ENCODE measurements around the gene GRIA4. TPM values are rescaled to one million over a fixed set of nuclear protein-coding genes. Genes with fewer than 3 reads are reported as not detected.

GRIA4 gene
- total and polyA plus RNA-seq, 4 donors = not detected

DNA sequence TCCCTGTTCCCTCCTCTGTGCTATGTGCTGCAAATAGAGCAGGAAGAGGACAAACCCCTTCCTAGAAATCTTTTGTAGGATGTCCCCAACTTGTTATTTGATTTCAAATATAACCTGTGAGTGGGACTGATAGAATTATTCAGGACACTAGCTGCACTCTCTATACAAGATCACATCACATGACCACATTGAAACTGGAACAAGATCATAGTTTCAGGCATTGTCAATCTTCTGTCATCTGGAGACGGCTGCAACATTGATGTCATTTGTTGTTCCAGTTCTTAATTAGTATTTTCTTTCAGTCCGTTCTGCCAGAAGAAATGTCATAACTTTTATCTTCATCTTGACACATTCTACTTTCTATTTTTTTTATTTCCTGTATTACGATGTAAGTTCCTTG, 89.3 kb downstream of the GRIA4 start:
- Histone ChIP-seq H3K4me3 (ENCODE audit: low read depth in 1 of 3, low read length in 3 of 3) (no peak overlapping the region), H3K36me3 (ENCODE audit: control insufficient read depth in 4 of 4, insufficient read depth in 3 of 4, low read depth in 1 of 4, low read length in 3 of 4) (no peaks in the 10 kb centered on the region), H3K27ac (ENCODE audit: low read depth in 1 of 2, low read length in 2 of 2) (no peak overlapping the region), H3K4me1 (ENCODE audit: control insufficient read depth in 4 of 4, insufficient read depth in 4 of 4, low read length in 3 of 4) (no peaks in the 10 kb centered on the region), H3K9me3 (ENCODE audit: control insufficient read depth in 4 of 4, low read length in 3 of 4) (no peaks in the 10 kb centered on the region), H3K27me3 (ENCODE audit: control insufficient read depth in 4 of 4, insufficient read depth in 4 of 4, low read length in 3 of 4) (peaks cover 0 to 2% (median 0%) of the 10 kb centered on the region in 4 donors), H3K9ac (ENCODE audit: low read depth in 1 of 2, low read length in 2 of 2) (no peak overlapping the region)
- 45% methylated on average over 3 of the region's 3 CpGs for WGBS
- DNase-seq (ENCODE audit: low spot score) = no peak
- TF ChIP-seq HNF4G (IDR thresholded peaks at IDR 0.05) (no peak), FOXA2 (IDR thresholded peaks at IDR 0.05) (no peak), NR2F2 (IDR thresholded peaks at IDR 0.05) (no peak), HNF4A (conservative IDR thresholded peaks at IDR 0.05) (no peak), FOXA1 (IDR thresholded peaks at IDR 0.05) (no peak)

DNA sequence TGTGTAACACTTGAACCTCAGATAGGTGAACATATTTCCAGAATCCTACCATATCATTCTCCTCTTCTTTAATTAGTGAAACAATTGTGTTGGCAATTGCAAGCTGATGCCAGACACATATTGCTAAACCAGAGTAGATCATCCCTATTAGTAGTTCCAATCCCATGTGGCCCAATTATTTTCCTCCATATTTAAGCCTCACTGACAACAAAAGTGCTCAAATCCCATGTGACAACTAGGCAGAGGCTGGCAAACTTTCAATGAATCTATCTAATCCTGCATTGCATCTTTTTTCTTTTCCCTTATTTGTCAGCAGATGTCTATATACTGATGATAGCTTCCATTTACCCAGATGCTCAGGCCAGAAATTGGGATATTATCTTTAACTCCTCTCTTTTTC, 90.4 kb downstream of the GRIA4 start:
- TF ChIP-seq, protein P1, sequence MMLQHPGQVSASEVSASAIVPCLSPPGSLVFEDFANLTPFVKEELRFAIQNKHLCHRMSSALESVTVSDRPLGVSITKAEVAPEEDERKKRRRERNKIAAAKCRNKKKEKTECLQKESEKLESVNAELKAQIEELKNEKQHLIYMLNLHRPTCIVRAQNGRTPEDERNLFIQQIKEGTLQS (IDR thresholded peaks at IDR 0.05) = no peak
- TF ChIP-seq, protein P2, sequence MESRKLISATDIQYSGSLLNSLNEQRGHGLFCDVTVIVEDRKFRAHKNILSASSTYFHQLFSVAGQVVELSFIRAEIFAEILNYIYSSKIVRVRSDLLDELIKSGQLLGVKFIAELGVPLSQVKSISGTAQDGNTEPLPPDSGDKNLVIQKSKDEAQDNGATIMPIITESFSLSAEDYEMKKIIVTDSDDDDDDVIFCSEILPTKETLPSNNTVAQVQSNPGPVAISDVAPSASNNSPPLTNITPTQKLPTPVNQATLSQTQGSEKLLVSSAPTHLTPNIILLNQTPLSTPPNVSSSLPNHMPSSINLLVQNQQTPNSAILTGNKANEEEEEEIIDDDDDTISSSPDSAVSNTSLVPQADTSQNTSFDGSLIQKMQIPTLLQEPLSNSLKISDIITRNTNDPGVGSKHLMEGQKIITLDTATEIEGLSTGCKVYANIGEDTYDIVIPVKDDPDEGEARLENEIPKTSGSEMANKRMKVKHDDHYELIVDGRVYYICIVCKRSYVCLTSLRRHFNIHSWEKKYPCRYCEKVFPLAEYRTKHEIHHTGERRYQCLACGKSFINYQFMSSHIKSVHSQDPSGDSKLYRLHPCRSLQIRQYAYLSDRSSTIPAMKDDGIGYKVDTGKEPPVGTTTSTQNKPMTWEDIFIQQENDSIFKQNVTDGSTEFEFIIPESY (IDR thresholded peaks at IDR 0.05) = no peak
- TF ChIP-seq FOXA1 (IDR thresholded peaks at IDR 0.05) (no peak), GABPA (IDR thresholded peaks at IDR 0.05 in 1 of 2, conservative IDR thresholded peaks at IDR 0.05 in 1 of 2) (no peak), YY1 (IDR thresholded peaks at IDR 0.05) (no peak), TAF1 (conservative IDR thresholded peaks at IDR 0.05) (no peak), RAD21 (IDR thresholded peaks at IDR 0.05) (no peak), NR2F2 (IDR thresholded peaks at IDR 0.05) (no peak), FOXA2 (IDR thresholded peaks at IDR 0.05) (no peak), HNF4A (conservative IDR thresholded peaks at IDR 0.05) (no peak), JUND (IDR thresholded peaks at IDR 0.05) (no peak), SP1 (IDR thresholded peaks at IDR 0.05) (no peak), RXRA (IDR thresholded peaks at IDR 0.05) (no peak), EGR1 (IDR thresholded peaks at IDR 0.05; ENCODE audit: low read depth in 2 of 2) (no peak)
- TF ChIP-seq, protein P3, sequence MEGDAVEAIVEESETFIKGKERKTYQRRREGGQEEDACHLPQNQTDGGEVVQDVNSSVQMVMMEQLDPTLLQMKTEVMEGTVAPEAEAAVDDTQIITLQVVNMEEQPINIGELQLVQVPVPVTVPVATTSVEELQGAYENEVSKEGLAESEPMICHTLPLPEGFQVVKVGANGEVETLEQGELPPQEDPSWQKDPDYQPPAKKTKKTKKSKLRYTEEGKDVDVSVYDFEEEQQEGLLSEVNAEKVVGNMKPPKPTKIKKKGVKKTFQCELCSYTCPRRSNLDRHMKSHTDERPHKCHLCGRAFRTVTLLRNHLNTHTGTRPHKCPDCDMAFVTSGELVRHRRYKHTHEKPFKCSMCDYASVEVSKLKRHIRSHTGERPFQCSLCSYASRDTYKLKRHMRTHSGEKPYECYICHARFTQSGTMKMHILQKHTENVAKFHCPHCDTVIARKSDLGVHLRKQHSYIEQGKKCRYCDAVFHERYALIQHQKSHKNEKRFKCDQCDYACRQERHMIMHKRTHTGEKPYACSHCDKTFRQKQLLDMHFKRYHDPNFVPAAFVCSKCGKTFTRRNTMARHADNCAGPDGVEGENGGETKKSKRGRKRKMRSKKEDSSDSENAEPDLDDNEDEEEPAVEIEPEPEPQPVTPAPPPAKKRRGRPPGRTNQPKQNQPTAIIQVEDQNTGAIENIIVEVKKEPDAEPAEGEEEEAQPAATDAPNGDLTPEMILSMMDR (IDR thresholded peaks at IDR 0.05; ENCODE audit: low read depth, low read length, missing input control) = no peak
- TF ChIP-seq, protein P4, sequence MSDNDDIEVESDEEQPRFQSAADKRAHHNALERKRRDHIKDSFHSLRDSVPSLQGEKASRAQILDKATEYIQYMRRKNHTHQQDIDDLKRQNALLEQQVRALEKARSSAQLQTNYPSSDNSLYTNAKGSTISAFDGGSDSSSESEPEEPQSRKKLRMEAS (IDR thresholded peaks at IDR 0.05) = no peak
- TF ChIP-seq, protein P5, sequence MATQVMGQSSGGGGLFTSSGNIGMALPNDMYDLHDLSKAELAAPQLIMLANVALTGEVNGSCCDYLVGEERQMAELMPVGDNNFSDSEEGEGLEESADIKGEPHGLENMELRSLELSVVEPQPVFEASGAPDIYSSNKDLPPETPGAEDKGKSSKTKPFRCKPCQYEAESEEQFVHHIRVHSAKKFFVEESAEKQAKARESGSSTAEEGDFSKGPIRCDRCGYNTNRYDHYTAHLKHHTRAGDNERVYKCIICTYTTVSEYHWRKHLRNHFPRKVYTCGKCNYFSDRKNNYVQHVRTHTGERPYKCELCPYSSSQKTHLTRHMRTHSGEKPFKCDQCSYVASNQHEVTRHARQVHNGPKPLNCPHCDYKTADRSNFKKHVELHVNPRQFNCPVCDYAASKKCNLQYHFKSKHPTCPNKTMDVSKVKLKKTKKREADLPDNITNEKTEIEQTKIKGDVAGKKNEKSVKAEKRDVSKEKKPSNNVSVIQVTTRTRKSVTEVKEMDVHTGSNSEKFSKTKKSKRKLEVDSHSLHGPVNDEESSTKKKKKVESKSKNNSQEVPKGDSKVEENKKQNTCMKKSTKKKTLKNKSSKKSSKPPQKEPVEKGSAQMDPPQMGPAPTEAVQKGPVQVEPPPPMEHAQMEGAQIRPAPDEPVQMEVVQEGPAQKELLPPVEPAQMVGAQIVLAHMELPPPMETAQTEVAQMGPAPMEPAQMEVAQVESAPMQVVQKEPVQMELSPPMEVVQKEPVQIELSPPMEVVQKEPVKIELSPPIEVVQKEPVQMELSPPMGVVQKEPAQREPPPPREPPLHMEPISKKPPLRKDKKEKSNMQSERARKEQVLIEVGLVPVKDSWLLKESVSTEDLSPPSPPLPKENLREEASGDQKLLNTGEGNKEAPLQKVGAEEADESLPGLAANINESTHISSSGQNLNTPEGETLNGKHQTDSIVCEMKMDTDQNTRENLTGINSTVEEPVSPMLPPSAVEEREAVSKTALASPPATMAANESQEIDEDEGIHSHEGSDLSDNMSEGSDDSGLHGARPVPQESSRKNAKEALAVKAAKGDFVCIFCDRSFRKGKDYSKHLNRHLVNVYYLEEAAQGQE (IDR thresholded peaks at IDR 0.05) = no peak
- no peaks in the 10 kb centered on the region for H3K9me3 ChIP-seq (ENCODE audit: control insufficient read depth in 4 of 4, low read length in 3 of 4)
- no peak overlapping the region for H3K9ac ChIP-seq (ENCODE audit: low read depth in 1 of 2, low read length in 2 of 2)
- no peaks in the 10 kb centered on the region for H3K36me3 ChIP-seq (ENCODE audit: control insufficient read depth in 4 of 4, insufficient read depth in 3 of 4, low read depth in 1 of 4, low read length in 3 of 4)
- H3K27ac ChIP-seq (ENCODE audit: low read depth in 1 of 2, low read length in 2 of 2) = no peak overlapping the region
- no peak overlapping the region for H3K4me3 ChIP-seq (ENCODE audit: low read depth in 1 of 3, low read length in 3 of 3)
- peaks cover 0 to 2% (median 0%) of the 10 kb centered on the region in 4 donors for H3K27me3 ChIP-seq (ENCODE audit: control insufficient read depth in 4 of 4, insufficient read depth in 4 of 4, low read length in 3 of 4)
- DNase-seq (ENCODE audit: low spot score) = no peak
- no peaks in the 10 kb centered on the region for H3K4me1 ChIP-seq (ENCODE audit: control insufficient read depth in 4 of 4, insufficient read depth in 4 of 4, low read length in 3 of 4)

All from liver (tissue), 9 donors.